GM18951 (cell line): Measurements from ENCODE around the gene MLLT3.

Source experiments
- POLR2A ChIP-seq: IDR thresholded peaks from 4 replicates; pipeline ENCODE4 v1.6.1; 2011; ENCODE audit warnings: mild to moderate bottlenecking; ENCODE audit not compliant: insufficient read length, insufficient read depth; ENCODE audit errors: extremely low read depth
- in situ Hi-C: fragments of 300-500 bp; cut with MboI; formaldehyde crosslinking; loops from one replicate; pipeline ENCODE4 v1.12.0; 2022; ENCODE audit warnings: low sequenced_read_pairs, mixed read lengths, inconsistent platforms; ENCODE audit not compliant: unreplicated experiment

The MLLT3 gene

DNA sequence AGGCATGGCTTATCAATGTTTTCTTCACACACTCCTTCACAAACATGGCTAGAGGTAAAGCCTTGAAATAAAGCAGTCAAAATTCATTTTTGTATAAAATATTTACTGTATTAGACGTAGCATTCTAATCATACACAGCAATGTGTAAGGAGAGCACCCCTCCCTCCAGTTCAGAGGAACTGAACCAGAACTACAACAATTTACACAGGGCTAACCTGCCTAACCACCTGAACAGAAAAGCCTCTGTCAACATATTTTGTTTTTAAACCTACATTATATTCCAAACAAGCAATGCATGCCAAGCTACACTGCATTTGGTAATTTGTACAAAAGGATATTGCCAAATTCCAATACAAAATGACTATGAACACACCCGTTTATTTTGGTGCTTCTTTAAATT is 41.6 kb downstream of the MLLT3 start:
- TF ChIP-seq POLR2A, result no peak
- in situ Hi-C loops, result no loop called here

DNA sequence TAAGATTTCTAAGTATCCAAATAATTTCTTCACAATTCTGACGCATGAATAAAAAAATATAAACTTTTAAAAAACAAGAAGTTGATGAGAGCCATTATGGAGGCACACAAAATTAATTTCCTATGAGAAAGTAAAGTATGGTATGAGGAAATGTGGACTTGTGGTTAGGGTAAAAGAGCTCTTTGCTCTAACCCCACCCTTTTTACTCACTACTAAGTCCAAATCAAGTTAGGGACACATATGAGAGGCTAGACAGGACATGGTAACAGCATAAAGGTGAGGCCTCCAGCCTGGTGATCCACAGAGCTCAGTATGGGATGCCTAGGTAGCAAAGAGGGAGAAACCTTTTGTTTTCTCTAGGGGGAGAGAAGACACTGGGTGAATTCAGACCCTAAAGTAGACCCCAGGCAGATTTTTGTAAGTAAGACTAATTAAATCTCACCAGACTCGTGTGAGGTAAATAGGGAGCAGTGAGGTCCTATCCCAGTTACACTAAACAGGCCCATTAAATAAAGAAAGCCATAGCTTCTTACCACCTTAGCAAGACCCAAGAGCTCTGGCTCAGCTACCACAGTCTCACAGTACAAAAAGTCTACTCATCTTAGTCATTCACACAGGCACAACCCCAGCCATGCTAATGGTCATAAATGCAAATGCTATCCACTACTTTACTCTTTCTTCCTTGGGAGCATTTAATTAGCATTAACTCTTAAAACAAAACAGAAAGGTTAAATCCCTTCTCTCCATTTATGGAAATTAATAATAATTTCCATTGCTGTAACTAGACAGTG is 42.6 kb downstream of the MLLT3 start:
- TF ChIP-seq POLR2A, result no peak
- in situ Hi-C loops, result no loop called here

GRCh38 chr9:20573023-20573422 is 49.3 kb downstream of the MLLT3 start:
- in situ Hi-C loops, result no loop called here
- TF ChIP-seq POLR2A, result no peak

GRCh38 chr9:20570756-20571155 is 51.5 kb downstream of the MLLT3 start:
- in situ Hi-C loops, result no loop called here
- no peak for TF ChIP-seq POLR2A

DNA sequence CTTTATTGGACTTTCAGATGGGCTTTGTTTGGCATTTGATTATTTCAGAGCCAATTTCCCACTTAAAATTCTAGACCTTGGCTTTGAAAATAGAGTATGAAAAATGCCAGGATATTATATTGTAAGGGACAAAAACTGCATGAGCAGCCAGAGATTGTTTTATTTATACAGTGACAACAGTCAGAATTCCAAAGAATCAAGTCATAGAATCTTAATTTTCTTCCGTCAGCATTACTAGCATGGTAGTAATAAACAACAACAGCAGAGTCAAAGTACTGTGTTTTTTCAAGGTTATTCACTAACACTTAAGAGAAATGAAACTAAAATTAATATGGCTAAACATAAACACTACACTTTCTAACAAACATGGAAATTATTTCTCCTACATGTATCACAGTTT is 52.2 kb downstream of the MLLT3 start:
- in situ Hi-C loops, result no loop called here
- TF ChIP-seq POLR2A, result no peak

GRCh38 chr9:20569525-20569924 is 52.8 kb downstream of the MLLT3 start:
- TF ChIP-seq POLR2A, result no peak
- in situ Hi-C loops, result no loop called here

DNA sequence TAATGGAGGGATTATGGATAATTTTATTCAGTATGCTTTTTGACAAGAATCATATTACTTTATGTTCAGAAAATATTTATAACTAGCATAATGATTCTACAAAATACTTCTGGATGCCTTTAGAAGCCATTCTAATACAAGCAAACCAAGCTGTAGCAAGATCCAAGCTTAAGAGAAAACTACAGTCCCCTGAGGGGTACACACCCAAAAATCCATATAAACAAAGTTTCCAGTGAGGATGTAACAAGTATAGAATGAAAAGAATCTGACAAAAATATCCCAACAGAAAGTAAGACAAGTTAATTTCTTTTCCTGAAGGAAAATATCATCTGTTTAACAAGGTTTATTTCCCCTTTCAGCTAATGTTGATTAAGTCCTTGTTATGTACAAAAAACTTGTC is 53.9 kb downstream of the MLLT3 start:
- in situ Hi-C loops, result no loop called here
- no peak for TF ChIP-seq POLR2A

DNA sequence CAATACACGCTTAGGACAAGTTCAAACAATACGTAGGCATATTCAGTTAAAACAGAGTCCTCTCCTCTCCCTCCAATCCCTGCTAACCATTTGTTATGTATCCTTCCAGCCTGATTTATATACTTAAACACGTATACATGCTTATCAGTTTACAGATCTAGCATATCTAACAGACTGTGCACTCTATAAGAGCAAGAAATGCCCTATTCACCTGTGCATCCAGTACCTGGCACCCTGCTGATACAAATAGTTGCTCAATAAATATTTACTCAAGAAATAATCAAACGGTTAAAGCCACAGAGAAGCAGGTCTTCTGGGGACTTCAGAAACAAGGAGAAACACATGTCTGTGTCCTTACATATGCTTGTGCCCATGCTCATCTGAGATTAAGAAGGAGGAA is 55.9 kb downstream of the MLLT3 start:
- no peak for TF ChIP-seq POLR2A
- in situ Hi-C loops, result no loop called here

DNA sequence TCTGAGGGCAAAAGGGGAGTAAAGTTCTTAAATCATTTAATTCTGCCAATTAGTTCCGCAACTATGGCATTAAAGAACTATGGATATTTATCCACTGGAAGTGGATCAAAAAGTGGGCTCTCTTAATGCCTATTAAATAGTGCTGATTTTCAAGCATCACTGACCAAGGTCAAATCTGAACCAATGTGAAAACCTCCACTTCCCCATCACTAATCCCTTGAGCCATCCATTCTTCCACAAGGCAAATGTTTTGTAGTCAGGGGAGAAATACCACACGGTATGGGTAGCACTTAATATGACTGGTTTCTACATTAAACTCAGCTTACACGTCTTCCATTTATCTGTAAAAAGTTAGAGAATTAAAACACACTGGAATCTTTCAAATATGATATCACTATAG is 57.6 kb downstream of the MLLT3 start:
- in situ Hi-C loops, result no loop called here
- TF ChIP-seq POLR2A, result no peak

DNA sequence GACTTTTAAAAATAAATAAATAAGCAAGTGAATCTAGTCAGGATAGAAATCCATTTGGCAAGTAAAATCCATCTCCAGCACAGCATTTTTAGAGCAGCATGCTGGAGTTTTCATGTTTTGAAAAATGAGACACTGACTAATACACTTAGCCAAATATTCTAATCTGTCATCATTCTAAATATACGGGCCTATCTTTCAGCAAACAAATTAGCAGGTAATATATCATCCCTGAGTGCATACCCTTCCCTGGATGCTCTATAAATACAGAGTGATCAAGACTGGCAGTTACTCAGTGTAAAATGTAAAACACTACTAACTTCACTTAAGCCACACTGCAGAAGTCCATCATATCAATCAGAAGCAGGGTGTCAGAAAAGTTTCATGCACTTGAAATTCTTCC is 58.4 kb downstream of the MLLT3 start:
- in situ Hi-C loops, result no loop called here
- TF ChIP-seq POLR2A, result no peak

- in situ Hi-C loops, result no loop called here
- no peak for TF ChIP-seq POLR2A
These were observed 60.2 kb downstream of the MLLT3 start for GRCh38 chr9:20562051-20562450.

- no peak for TF ChIP-seq POLR2A
- in situ Hi-C loops, result no loop called here
These were observed 60.8 kb downstream of the MLLT3 start for GRCh38 chr9:20561531-20561930.

DNA sequence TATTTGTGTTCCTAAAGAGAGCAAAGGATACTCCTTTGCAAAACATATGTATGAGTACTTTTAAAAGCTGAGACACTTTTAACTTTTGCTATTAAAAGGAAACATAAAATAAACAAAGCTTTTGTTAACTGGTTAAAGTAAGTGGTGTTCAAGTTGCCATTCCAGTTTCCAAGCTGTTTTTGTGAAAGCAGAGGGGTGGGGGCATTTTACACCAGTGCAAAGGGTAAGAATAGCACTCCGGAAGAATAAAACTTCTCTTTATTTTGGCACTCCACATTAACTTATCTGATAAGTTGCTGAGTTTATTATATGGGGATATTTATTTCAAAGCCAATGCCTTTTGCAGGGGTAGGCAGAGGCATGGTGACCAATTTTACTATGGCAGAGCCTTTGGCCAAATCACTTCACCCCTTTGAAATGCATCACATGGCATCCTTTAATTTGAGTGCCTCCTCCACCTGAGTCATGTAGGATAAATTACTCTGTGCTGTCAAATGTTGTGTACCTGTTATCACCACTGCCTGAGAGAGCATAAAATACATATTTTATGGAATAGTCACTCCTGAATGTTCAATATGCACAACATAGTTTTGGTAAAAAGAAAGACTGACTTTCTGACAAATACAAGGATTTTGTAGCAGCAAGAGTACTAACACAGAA is 62.9 kb downstream of the MLLT3 start:
- TF ChIP-seq POLR2A, result no peak
- in situ Hi-C loops, result no loop called here

GRCh38 chr9:20558566-20559016 is 63.7 kb downstream of the MLLT3 start:
- in situ Hi-C loops, result no loop called here

More at GRCh38 chr9:20558566-20559016, 63.7 kb downstream of the MLLT3 start:
- no peak for TF ChIP-seq POLR2A
